Right lung (tissue), 5 donors: Measurements from ENCODE around the gene LSP1. TPM values are rescaled to one million over a fixed set of nuclear protein-coding genes. Genes with fewer than 3 reads are reported as not detected.
A peak's percentile ranks its signal among the peaks of the same experiment; 100 is the strongest.

ENCODE experiments used
- DNase-seq, 2 donors: peaks; one replicate each; pipeline ENCODE4 v3.0.0-alpha.2; 2013
- polyA plus RNA-seq, 5 donors: library from polyadenylated mRNA; unstranded; fragments of 120-200 nt; gene quantifications; one replicate each; pipeline versions ENCODE4 v1.2.1 to v1.2.3, GENCODE V29; 2013; ENCODE audit warnings: inconsistent platforms in 1 of 5, low replicate concordance in 1 of 5; ENCODE audit not compliant: insufficient read length in 5 of 5, insufficient read depth in 1 of 5

Gene LSP1
- polyA plus RNA-seq, 5 donors, result 5.4 to 9.9 (median 7.6) TPM

- DNase-seq, result no peak
These were observed 62.9 kb downstream of the LSP1 start for GRCh38 chr11:1915795-1916131.

DNA sequence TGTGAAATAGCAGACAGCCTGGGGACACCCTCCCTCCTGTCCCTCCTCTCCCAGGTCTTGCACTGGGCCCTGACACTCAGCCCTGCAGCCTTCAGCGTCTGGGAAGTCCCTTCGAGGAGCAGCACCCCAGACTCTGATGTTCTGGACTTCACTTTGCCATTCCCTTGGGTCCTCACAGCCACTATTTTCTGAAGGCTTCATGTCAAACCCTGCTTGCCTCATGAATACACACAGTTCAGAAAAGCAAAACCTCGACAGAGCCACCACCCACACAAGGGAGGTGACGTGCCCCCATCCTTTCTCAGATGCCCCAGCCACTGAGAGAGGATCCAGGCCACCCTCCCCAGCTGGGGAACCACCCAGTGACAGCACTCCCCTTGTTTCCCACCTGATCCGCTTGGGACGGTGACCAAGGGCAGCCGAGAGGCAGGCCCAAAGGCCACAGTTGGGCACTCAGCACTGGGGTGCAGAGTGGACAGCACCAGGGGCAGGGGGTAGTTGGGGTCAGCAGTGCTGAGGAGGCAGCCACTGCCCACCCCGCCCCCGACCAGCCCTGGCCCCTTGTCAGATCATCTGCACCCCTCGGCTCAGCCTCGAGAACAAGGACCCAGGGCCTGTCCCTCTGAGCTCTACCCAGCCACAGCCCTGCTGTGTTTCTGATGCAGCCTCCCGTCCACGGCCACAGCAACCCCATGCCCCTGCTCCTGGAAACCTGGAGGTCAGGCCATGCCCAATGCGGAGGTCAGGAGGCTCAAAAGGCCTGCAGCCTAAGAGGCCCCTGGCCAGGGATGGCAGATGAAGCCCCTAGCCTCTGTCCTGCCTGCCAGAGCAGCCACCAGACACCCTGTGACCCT lies 63.5 kb downstream of the LSP1 start:
- DNase-seq, result no peak

DNA sequence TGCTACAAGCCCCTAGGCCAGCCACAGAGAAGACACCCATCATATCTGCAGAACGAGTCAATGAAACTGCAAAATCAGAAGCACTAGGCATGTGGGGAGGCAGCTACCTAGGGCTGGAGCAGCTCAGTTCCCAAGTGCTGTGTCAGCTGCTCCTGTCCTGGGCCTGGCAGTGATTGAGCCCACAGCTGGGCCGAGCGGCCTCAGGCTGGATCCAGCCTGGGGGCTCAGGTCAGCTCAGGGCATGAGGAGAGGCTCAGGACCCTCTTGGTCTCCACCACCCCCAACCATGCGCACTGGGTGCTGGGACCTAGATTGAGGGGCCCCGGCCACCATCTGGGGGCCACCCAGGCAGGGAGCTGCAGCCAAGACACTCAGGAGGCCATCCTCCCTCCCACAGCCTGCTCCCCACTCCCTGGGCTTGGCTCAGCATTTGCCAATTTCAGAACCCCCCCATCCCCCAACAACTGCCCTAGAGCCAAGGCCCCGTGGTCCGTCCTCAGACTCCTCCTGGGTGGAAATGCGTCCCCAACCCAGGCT lies 64.2 kb downstream of the LSP1 start:
- DNase-seq, result peak in 1 of 2 donors; percentile 52

GRCh38 chr11:1917523-1918435 lies 64.9 kb downstream of the LSP1 start:
- DNase-seq, result no peak

- DNase-seq, result no peak
These were observed 65.8 kb downstream of the LSP1 start for GRCh38 chr11:1918436-1919315.

DNA sequence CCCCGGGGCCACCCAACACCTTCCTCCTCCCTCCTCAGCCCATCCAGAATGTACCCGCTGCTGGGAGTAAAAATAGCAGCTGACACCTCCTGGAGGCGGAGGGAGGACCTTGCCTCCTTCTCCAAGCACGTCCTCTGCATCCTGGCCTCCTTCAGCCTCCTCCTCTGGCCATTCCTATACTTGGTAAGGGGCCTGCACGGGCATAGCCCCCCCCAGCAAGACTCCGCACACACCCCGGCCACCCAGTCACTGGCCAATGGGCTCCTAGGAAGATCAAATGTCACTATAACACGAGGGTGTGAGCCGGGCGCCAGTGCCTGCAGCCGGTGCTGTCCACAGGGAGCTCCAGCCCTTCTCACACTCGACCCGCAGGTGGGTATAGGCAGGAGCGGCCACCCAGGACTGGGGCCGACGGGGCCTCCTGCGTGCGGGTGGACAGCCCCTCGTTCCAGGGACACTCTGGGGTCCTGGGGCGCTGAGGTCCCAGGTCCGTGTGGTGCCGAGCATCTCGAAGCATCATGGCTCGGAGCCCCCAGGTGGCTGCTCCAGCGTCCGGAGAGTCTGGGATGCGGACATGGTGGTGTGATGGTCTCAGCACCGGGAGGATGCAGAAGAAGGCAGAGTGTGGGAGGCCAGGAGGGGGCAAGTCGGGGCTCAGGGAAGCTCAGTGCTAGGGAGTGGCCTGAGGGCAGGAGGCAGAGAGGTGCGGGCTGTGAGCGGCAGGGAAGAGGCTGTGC lies 66.7 kb downstream of the LSP1 start, which contains the start of gene TNNT3:
TSS of gene TNNT3 (plus strand) at position 313 of the 737 bp plus-strand sequence. CDS start 3,172 bp downstream, outside the sequence.
- DNase-seq, result no peak

- DNase-seq, result no peak
These were observed 67.4 kb downstream of the LSP1 start for GRCh38 chr11:1920128-1920908.

DNA sequence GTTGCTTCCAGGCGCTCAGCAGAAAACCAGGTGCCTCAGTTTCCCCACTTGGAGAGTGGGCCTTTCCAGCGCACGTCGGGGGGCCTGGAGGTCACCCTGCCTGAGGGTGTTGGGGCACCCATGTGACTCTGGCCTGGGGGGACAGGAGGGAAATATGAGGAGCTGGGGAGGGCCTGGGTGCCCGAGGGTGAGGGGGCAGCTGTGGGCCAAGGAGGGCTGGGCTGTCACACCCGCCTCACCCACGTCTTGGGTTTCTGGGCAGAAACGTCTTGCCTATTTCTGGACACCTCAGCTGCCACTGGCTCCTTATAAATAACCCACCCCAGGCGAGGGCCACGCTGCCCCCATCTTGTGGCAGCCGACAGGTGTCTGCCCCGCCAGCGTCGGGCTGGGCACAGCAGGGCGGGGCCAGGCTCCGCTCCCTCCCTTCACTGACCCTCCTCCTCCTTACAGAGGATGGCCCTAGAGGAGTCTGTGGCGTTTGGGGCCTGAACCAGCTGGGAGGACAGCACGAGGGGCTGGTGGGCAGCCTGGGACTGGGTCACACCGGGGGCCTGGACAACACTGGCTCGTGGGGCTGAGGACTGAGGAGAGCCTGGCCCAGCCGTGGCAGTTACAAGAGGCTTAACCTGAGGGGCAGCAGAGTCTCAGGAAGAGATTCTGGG lies 68.2 kb downstream of the LSP1 start:
- no peak for DNase-seq

DNA sequence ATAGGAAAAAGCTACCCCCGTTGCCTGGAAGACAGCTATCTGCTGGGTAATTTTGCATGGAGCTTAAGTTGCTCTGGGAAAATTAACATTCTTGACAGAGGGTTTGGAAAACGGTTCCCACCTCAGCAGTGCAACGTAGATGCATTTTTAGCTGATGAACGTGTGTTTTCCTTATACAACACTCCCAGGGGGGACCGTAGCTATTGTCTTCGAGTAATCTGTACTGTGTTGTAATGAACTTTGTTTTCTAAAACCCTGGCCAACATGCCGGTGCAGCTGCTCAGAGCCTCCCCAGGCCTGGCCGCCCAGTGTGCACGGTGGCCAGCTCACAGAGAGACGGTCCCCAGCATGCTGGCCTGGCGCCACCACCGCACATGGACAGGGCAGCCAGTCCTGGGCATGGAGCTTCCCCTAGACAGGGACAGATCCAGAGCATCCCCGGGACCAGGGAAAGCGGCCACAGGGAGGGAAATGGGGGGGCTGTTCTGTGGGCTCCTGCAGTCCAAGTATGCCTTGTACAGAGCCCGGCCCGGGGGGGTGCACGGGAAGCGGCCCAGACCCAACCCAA lies 68.8 kb downstream of the LSP1 start:
- DNase-seq, result no peak

GRCh38 chr11:1922481-1923081 lies 69.7 kb downstream of the LSP1 start:
- no peak for DNase-seq

- DNase-seq, result no peak
These were observed 70.5 kb downstream of the LSP1 start for GRCh38 chr11:1923201-1923956.

DNA sequence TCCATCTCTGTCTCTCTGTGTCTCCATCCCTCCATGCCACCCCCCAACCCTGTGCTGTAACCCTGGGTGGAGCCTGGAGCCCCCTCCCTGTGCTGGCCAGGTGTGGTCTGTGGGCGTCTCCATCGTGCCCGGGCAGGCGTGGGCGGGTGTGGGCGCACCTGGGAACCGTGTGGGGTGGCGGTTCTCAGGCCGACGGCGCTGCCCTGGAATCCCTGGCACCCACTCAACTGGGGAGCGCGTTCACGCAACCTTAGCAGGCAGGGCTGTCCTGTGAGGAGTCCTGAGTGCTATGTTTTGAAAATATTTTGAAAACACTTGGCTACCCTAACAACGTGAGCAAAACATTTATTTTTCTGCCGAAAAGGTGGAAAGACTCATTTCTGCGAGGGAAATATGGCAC lies 71.3 kb downstream of the LSP1 start:
- no peak for DNase-seq

DNA sequence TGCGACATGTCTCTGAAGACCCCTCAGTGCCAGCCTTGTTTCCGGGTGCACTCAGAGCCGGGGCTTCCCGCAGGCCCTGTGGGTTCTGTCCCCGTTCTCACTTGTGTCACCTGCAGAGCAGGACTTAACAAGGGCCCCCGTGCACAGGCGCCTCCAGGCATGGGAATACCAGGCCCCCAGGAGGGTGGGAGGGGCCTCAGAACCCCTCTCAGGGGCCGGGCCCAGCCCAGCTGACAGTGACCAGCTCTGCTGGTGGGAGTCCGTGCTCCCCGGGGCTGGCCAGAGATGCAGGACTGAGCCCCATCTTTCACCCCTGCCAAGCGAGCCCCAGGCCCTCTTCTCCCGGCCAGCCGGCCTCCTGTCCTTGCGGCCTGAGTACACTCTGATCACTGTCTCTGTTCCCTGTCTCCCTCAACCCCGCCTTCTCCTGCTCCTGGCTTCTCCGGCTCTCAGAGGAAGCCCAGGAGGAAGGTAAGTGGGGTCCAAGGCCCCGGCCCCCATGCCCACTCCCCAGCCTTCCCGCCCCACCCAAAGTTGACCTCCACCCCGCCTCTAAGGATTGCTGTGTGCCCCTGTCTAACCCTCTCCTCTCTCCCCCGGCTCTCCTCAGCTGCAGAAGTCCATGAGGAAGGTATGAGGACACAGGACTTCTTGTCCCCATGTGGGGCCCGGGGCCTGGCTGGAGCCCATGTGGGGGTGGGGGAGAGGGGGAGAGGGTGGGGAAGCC lies 71.9 kb downstream of the LSP1 start:
- DNase-seq, result no peak

- DNase-seq, result no peak
These were observed 72.7 kb downstream of the LSP1 start for GRCh38 chr11:1925373-1926155.

DNA sequence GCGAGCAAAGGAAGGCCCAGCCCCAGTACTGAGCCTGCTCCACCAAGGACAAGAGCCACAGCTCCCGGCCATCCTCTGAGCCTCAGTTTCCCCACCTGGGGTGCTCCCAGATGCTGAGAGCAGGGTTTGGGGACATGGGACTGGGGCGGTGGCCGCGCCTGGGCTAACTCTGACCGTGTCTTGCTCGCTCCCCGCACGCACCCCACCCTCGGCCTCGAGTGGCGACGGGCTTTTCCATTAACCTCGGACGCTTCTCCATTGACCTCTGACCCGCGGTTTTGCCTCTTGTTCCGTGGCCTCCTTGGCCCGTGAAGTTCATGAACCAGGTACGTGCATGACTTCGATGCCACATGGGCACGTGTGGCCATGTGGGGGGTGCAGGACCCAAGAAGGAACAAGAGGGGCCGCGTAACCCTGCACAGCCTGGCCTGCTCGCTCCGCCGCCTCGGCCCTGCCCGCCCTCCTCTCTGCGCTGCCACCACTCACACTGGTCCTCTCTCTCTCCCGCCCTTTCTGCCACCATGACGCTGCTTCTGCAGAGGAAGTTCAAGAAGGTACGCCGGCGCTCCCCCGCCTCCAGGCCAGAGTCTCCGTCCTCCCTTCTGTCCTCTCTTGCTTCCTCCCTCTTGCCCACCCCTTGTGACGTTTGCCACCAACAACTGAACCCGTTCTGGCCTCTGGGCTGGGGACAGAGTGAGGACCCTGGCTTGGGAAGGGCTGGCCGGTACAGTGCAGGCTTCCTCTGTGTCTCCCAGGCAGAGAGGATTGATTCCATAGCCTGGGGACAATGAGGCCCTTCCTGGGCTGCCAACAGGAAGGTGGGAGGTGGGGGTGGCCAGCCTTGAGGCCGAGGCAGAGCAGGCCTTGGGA lies 73.5 kb downstream of the LSP1 start:
- DNase-seq, result no peak
